Measurements from ENCODE around the gene CCR3.

DNA sequence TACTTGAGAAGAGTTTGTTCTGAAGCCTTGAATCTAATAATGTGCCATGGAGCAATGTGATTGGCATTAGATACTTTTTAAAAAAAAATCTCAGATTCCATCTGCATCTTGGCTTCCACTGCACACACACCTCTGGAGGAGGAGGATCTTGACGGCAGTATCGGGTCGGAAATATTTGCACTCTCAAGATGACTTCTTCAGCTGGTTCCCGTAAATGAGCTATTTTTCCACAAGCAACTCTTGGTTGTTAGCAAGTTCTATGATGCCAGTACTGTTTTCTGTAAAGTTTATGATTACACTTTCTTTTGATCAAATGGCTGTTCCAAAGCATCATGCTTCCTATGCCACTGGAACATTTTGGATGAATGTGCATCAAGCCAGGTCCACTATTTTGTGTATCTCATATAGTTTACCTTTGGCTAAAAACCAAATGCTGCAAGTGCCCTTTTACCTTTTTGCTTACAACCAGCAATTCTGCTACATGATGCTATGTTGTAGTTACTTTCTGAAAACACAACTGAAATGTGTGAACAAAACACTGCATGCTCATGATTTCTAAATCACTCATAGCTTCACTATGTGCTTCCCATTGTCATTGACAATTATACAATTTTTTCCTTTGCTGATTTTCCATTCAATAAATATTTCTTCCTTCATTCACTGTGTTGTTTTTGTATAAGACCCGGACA, 43.8 kb downstream of the CCR3 start:
- TF ChIP-seq EZH2phosphoT487 (IDR thresholded peaks at IDR 0.05; ENCODE audit: unreplicated experiment), result no peak
- no peak for TF ChIP-seq CTCF (conservative IDR thresholded peaks at IDR 0.05; ENCODE audit: low read depth in 2 of 2)
- no peak for TF ChIP-seq EZH2 (IDR thresholded peaks at IDR 0.05; ENCODE audit: low read depth, unreplicated experiment)
- no peak for TF ChIP-seq POLR2AphosphoS5 (IDR thresholded peaks at IDR 0.05; ENCODE audit: low read depth)
- no peak for TF ChIP-seq REST (IDR thresholded peaks at IDR 0.05; ENCODE audit: unreplicated experiment)
- no peak for TF ChIP-seq CREB1 (CRISPR knock-in tag; IDR thresholded peaks at IDR 0.05; ENCODE audit: low read depth)
- no peak for TF ChIP-seq STAT1 (IDR thresholded peaks at IDR 0.05; ENCODE audit: unreplicated experiment)
- no peak for TF ChIP-seq NANOG (IDR thresholded peaks at IDR 0.05; ENCODE audit: borderline replicate concordance)
- TF ChIP-seq ETS1 (IDR thresholded peaks at IDR 0.05), result no peak
